ENCODE measurements around the gene SERTM1.

DNA sequence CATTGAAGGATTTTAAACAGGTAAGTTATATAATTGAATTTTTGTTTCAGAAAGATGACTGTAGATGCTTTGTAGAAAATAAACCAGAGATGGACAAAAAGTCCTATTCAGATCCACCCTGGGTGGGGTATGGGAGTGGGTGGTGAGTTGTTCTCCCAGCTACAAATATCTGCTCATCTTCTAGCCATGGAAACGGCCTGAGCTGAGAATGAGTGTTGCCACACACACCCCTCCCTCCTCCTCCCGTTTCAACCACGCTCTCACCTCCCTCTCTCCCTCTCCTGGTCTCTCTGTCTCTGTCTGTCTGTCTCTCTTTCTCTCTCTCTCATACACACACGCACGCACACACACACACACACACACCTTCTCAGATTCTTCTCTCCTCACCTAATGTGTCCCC is 26.4 kb downstream of the SERTM1 start:
- TF ChIP-seq HNF4G (IDR thresholded peaks at IDR 0.05) (no peak), YY1 (IDR thresholded peaks at IDR 0.05) (no peak), EGR1 (IDR thresholded peaks at IDR 0.05; ENCODE audit: low read depth in 2 of 2) (no peak)
- TF ChIP-seq, protein P1, sequence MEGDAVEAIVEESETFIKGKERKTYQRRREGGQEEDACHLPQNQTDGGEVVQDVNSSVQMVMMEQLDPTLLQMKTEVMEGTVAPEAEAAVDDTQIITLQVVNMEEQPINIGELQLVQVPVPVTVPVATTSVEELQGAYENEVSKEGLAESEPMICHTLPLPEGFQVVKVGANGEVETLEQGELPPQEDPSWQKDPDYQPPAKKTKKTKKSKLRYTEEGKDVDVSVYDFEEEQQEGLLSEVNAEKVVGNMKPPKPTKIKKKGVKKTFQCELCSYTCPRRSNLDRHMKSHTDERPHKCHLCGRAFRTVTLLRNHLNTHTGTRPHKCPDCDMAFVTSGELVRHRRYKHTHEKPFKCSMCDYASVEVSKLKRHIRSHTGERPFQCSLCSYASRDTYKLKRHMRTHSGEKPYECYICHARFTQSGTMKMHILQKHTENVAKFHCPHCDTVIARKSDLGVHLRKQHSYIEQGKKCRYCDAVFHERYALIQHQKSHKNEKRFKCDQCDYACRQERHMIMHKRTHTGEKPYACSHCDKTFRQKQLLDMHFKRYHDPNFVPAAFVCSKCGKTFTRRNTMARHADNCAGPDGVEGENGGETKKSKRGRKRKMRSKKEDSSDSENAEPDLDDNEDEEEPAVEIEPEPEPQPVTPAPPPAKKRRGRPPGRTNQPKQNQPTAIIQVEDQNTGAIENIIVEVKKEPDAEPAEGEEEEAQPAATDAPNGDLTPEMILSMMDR (IDR thresholded peaks at IDR 0.05; ENCODE audit: low read depth, low read length, missing input control), result no peak
- TF ChIP-seq, protein P2, sequence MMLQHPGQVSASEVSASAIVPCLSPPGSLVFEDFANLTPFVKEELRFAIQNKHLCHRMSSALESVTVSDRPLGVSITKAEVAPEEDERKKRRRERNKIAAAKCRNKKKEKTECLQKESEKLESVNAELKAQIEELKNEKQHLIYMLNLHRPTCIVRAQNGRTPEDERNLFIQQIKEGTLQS (IDR thresholded peaks at IDR 0.05), result no peak
- TF ChIP-seq, protein P3, sequence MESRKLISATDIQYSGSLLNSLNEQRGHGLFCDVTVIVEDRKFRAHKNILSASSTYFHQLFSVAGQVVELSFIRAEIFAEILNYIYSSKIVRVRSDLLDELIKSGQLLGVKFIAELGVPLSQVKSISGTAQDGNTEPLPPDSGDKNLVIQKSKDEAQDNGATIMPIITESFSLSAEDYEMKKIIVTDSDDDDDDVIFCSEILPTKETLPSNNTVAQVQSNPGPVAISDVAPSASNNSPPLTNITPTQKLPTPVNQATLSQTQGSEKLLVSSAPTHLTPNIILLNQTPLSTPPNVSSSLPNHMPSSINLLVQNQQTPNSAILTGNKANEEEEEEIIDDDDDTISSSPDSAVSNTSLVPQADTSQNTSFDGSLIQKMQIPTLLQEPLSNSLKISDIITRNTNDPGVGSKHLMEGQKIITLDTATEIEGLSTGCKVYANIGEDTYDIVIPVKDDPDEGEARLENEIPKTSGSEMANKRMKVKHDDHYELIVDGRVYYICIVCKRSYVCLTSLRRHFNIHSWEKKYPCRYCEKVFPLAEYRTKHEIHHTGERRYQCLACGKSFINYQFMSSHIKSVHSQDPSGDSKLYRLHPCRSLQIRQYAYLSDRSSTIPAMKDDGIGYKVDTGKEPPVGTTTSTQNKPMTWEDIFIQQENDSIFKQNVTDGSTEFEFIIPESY (IDR thresholded peaks at IDR 0.05), result no peak
- TF ChIP-seq, protein P4, sequence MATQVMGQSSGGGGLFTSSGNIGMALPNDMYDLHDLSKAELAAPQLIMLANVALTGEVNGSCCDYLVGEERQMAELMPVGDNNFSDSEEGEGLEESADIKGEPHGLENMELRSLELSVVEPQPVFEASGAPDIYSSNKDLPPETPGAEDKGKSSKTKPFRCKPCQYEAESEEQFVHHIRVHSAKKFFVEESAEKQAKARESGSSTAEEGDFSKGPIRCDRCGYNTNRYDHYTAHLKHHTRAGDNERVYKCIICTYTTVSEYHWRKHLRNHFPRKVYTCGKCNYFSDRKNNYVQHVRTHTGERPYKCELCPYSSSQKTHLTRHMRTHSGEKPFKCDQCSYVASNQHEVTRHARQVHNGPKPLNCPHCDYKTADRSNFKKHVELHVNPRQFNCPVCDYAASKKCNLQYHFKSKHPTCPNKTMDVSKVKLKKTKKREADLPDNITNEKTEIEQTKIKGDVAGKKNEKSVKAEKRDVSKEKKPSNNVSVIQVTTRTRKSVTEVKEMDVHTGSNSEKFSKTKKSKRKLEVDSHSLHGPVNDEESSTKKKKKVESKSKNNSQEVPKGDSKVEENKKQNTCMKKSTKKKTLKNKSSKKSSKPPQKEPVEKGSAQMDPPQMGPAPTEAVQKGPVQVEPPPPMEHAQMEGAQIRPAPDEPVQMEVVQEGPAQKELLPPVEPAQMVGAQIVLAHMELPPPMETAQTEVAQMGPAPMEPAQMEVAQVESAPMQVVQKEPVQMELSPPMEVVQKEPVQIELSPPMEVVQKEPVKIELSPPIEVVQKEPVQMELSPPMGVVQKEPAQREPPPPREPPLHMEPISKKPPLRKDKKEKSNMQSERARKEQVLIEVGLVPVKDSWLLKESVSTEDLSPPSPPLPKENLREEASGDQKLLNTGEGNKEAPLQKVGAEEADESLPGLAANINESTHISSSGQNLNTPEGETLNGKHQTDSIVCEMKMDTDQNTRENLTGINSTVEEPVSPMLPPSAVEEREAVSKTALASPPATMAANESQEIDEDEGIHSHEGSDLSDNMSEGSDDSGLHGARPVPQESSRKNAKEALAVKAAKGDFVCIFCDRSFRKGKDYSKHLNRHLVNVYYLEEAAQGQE (IDR thresholded peaks at IDR 0.05), result no peak
